Lower leg skin (tissue), 3 donors: ENCODE results near the gene OPA3.

Source experiments
- CTCF ChIP-seq, 3 donors: fragments of 450-650 bp; IDR thresholded peaks; one replicate each; pipeline ENCODE4 v1.5.1; 2016; ENCODE audit warnings: antibody characterized with exemption in 3 of 3, mild to moderate bottlenecking in 3 of 3, moderate library complexity in 2 of 3
- POLR2A ChIP-seq, 2 donors: fragments of 450-650 bp; IDR thresholded peaks; one replicate each; pipeline ENCODE4 v1.6.1; 2016 to 2017; ENCODE audit warnings: antibody characterized with exemption in 2 of 2, mild to moderate bottlenecking in 1 of 2, moderate library complexity in 1 of 2

GRCh38 chr19:45598267-45599001 lies 13.8 kb upstream of the OPA3 start:
- TF ChIP-seq CTCF (IDR thresholded peaks at IDR 0.05) (no peak), POLR2A (IDR thresholded peaks at IDR 0.05) (no peak)
